CD4-positive, alpha-beta T cell treated with Interleukin-15 for 4 hours (primary cell): ENCODE data around the gene MAPK12.

ENCODE experiments used
- DNase-seq: peaks from one replicate; pipeline ENCODE4 v3.0.0-alpha.2; 2020; ENCODE audit warnings: low spot score

The MAPK12 gene

DNA sequence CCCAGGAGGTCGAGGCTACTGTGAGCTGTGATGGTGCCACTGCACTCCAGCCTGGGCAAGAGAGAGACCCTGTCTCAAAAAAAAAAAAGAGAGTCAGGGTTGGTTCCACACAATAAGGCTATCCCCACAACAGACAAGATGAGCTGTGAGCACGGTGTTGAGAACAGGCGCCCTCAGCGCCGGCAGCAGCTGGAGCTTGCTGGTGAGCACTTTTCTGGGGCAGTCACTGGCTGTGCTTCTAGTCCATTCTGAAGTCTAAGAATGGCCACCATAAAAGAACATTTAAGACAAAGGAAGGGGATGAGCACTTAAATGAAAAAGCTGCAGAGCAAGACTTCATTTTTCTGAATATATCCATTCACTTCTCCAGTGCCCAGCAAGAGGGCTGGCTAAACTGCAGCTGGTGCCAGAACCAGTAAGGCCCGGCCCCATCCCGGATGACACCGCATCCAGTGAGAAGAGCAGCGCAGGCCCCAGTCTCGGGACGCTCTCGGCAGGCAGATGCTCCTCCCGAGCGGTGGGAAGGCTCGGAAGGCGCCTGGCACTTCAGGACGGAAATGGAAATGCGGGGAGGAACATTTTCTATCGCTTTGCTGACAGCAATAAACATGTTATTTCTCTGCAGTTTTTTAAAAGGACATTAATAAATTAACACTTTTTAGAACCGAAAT is 28.9 kb downstream of the MAPK12 start:
- DNase-seq, result no peak

GRCh38 chr22:50229370-50229769 is 32.1 kb downstream of the MAPK12 start:
- no peak for DNase-seq

GRCh38 chr22:50228366-50228765 is 33.1 kb downstream of the MAPK12 start:
- no peak for DNase-seq

GRCh38 chr22:50227579-50228215 is 33.8 kb downstream of the MAPK12 start:
- DNase-seq, result no peak

DNA sequence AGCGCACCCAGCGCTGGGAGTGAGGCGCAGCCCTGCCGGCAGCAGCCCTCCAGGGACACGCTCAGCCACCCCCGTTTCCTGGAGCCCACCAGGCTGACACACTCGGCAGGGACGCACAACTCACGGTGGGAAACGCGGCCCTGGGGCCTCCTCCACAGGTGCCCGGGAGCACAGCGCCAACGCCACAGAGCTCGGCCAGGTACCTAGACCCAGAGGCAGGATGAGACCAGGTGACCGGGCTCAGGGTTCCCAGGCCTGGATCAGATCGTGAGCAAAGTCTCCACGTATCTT is 34.7 kb downstream of the MAPK12 start:
- DNase-seq, result no peak

DNA sequence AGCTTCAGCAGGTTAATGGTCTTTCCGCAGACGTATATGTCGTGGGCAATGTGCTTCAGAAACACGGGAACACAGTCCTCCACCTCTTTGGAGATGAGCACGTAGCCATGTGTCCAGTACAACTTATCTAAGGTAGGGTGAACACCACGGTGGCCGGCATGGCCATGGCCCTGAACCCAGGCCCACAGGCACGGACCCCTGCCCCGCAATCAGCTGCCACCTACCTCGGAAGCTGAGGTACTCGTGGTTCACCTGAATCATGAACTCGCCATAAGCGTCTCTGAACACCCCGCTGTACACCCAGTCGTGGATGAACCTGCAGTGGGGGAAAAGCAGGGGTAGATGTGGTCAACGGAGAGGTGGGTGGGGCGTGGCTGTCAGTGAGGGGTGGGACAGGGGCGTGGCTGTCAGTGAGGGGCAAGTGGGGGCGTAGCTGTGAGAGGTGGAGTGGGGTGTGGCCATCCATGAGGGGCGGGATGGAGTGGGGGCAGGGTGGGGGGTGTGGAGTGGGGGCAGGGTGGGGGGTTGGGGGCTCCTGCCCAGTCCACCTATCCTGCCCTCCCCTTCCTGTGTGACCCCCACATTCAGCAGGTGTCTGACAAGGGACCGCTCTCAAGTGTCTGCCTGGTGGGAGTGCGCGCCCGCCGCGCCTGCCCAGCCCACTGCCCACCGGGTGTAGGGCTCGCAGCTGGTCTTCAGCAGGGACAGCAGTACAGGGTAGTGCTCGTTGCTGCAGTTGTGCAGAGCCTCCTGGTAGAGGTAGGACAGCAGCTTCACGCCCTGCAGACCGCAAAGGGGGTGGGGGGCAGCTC is 35.2 kb downstream of the MAPK12 start:
- DNase-seq, result no peak

GRCh38 chr22:50225200-50225969 is 36.1 kb downstream of the MAPK12 start:
- no peak for DNase-seq

- DNase-seq, result no peak
Measured at GRCh38 chr22:50224071-50224470, 37.4 kb downstream of the MAPK12 start.

DNA sequence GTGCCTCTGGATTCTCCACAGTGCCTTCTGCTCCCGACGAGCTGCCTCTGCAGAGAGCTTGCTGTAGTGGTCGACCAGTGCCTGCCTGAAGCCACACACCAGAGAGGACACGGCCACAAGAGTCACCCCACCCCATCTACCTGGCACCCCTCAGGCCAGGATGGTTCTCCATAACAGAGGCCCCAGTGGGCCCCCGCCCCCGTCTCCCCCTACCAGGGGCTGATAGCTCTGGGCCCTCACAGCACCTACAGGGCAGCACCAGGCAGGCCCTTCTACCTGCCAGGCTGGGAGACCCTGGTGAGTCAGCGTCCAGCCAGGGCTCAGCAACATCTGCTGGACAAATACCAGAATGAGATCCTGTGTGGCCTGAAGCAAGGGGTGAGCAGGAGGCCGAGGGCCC is 39.0 kb downstream of the MAPK12 start:
- DNase-seq, result no peak

DNA sequence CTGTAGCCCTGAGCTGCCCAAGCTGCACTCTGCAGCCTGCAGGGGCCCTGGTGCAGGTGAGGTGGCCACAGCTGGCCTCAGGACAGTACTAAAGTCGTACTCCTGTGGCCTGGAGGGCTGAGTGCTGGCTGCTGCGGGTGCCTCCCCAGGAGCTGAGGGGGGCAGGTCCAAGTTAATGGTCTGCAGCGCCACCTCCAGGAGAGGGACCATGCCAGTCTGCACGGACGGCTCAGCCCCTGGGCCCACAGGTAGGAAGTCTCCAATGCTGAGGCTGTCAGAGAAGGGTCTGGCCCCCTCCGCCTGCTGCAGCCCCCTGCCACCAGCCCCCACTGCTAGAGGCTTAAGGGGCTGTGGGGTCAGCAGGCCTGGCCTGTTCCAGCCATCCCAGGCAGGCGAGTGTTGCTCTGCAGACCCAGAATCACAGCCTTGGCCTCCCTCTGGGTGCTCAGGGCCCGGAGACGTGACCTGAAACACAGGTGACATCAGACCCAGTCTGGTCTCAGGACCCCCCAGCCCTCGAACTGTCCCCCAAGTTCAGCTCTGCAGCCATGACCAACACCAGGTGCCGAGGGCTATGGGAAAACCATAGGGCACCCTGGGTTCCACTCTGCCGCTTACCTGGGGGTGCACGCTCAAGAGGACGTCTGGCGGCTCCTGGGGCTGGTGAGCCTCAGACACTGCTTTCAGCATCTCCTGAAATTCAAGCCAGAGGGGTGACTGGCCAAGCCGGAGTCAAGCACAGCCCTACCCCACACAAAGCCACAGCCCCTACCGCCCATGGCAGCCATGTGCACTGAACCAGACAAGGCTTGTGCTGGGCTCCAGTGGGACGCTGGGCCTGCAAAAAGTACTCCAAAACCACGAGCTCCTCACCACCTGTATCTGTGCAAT is 39.8 kb downstream of the MAPK12 start:
- no peak for DNase-seq

- no peak for DNase-seq
Measured at GRCh38 chr22:50220603-50221409, 40.7 kb downstream of the MAPK12 start.

DNA sequence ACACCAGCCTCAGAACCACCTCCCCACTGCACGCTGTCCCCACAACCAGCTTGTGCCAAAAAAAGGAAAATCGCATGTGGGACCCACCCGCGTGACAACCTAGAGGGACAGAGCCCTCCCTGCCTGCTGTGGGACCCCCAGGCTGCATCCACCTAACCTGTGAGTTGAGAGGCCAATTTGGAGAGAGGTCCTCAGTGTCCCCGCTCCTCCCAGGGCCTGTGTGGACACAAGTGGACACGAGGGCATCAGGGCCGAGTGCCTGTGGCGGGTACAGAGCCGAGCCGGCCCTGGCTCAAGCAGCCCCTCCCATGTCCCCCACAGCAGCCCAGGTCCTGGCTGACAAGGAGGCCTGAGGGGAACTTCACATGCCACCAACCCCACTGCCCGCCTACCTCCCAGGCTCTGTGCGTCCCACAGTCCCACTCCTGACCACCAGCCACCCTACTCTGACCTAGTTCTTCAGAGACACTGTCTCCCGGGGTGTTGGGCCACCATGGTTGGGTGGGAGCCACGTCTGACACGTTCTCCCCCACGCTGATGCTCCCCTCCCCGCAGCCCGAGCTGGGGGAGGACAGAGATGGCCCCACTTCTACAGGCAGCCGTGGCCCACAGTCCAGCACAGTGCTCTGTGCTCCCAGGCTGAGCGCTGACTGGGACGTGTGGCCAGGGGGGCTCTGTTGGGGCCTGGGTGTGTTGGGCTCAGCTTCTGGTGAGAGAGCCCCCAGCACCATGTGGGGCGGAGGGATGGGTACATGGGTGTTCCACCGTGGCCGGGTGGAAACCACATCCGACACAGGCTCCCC is 41.5 kb downstream of the MAPK12 start:
- no peak for DNase-seq

- DNase-seq, result no peak
Measured at GRCh38 chr22:50218996-50219727, 42.3 kb downstream of the MAPK12 start.

DNA sequence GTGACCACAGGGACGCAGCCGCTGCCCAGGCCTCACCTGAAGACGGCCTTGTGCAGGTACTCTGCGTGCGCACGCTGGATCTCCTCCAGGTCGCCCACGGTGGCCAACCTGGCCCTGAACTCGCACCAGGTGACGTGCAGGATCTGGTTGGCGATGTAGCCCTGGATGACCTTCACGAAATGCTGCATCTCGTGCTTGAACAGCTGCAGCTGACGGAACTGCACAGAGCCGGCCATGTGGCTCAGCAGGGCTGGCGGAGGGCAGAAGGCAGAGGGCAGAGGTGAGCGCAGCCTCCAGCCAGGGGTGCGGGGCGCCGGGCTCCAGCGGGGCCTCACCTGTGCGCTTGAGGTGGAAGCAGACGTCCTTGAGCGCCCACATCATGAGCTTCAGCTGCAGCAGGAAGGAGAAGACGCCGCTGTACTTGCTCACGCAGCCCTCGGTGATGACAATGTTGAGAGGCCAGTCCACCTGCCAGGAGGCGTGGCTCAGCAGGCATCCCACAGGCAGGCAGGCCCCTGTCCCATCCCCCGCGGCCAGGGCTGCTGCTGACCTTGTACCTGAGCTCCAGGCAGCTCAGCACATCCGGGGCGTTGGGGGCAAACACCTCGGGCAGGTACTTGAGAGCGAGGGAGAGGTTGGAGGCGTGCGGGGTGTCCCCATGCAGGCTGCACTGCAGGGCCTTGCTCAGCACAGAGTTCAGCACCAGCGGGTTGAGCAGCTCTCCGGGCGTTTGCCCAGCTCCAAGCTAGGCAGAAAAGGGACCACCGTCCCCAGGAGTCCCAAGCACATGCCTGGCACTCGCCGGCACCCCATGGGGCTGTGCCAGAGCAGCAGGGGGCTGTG is 43.1 kb downstream of the MAPK12 start:
- no peak for DNase-seq

DNA sequence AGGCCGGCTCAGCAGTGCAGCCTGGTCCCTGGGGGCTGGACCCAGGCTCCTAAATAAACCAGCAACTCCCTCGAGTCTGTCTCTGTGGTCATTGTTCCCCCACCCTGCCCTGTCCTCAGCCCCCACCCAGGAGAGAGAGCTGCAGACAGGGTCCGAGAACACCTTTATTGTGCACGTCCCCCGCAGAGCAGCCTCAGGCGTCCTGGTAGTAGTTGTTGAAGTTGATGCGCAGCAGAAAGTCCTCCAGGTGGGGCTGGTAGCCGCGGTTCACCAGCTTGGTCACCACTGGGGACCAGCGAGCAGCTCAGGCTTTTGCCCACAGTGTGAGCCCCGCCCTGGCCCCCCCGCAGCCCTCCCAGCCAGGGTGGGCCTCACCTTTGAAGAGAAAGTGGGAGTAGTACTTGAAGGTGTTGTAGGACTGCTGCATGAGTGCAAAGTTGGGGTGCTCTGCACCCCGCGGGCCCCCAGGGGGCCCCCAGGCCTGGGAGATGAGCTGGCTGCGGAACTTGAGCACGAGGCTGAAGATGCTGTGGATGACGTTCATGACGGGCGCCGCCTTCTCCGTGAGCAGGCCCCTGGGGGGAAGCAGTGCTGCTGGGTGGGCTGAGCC is 43.8 kb downstream of the MAPK12 start:
- no peak for DNase-seq

GRCh38 chr22:50216684-50217520 is 44.6 kb downstream of the MAPK12 start:
- DNase-seq, result no peak
